ENCODE results near the gene SEMA4C.

GRCh38 chr2:96863575-96864342, 6.1 kb downstream of the SEMA4C start:
- no peak for TF ChIP-seq CTCF (optimal IDR thresholded peaks at IDR 0.05 in 1 of 3, IDR thresholded peaks at IDR 0.05 in 1 of 3, conservative IDR thresholded peaks at IDR 0.05 in 1 of 3; ENCODE audit: extremely low read depth in 1 of 3, insufficient read depth in 2 of 3, low read length in 3 of 3)
- TF ChIP-seq EZH2 (IDR thresholded peaks at IDR 0.05; ENCODE audit: low read length), result no peak
